OCI-LY1 (cell line): ENCODE results near the gene PLPP1.

Source experiments
- CTCF ChIP-seq: fragments of 200-600 bp; sonication (generic), shearing (Covaris generic); IDR thresholded peaks from 2 replicates; pipeline ENCODE4 v1.5.1; 2017; ENCODE audit warnings: mild to moderate bottlenecking, antibody characterized with exemption, low read length, moderate library complexity, mixed read lengths
- EZH2 ChIP-seq: fragments of 200-600 bp; sonication (generic), shearing (Covaris generic); IDR thresholded peaks from 2 replicates; pipeline ENCODE4 v1.8.0; 2017; ENCODE audit warnings: borderline replicate concordance, mixed run types, mild to moderate bottlenecking, antibody characterized with exemption, low read length, moderate library complexity, mixed read lengths

GRCh38 chr5:55471468-55471867 is 63.3 kb downstream of the PLPP1 start:
- no peak for TF ChIP-seq EZH2
- TF ChIP-seq CTCF = no peak
